GM20000 (cell line): ENCODE data around the gene PPL.

Experiments
- DNase-seq: peaks from one replicate; pipeline ENCODE4 v3.0.0; 2012; ENCODE audit warnings: low spot score
- TF ChIP-seq, protein P1 (sequence below): IDR thresholded peaks from 2 replicates; pipeline ENCODE4 v1.5.1; 2012; ENCODE audit warnings: mild to moderate bottlenecking, control low read depth; ENCODE audit errors: extremely low read depth, missing control alignments

Gene PPL, protein sequence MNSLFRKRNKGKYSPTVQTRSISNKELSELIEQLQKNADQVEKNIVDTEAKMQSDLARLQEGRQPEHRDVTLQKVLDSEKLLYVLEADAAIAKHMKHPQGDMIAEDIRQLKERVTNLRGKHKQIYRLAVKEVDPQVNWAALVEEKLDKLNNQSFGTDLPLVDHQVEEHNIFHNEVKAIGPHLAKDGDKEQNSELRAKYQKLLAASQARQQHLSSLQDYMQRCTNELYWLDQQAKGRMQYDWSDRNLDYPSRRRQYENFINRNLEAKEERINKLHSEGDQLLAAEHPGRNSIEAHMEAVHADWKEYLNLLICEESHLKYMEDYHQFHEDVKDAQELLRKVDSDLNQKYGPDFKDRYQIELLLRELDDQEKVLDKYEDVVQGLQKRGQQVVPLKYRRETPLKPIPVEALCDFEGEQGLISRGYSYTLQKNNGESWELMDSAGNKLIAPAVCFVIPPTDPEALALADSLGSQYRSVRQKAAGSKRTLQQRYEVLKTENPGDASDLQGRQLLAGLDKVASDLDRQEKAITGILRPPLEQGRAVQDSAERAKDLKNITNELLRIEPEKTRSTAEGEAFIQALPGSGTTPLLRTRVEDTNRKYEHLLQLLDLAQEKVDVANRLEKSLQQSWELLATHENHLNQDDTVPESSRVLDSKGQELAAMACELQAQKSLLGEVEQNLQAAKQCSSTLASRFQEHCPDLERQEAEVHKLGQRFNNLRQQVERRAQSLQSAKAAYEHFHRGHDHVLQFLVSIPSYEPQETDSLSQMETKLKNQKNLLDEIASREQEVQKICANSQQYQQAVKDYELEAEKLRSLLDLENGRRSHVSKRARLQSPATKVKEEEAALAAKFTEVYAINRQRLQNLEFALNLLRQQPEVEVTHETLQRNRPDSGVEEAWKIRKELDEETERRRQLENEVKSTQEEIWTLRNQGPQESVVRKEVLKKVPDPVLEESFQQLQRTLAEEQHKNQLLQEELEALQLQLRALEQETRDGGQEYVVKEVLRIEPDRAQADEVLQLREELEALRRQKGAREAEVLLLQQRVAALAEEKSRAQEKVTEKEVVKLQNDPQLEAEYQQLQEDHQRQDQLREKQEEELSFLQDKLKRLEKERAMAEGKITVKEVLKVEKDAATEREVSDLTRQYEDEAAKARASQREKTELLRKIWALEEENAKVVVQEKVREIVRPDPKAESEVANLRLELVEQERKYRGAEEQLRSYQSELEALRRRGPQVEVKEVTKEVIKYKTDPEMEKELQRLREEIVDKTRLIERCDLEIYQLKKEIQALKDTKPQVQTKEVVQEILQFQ (N-terminal part only)

DNA sequence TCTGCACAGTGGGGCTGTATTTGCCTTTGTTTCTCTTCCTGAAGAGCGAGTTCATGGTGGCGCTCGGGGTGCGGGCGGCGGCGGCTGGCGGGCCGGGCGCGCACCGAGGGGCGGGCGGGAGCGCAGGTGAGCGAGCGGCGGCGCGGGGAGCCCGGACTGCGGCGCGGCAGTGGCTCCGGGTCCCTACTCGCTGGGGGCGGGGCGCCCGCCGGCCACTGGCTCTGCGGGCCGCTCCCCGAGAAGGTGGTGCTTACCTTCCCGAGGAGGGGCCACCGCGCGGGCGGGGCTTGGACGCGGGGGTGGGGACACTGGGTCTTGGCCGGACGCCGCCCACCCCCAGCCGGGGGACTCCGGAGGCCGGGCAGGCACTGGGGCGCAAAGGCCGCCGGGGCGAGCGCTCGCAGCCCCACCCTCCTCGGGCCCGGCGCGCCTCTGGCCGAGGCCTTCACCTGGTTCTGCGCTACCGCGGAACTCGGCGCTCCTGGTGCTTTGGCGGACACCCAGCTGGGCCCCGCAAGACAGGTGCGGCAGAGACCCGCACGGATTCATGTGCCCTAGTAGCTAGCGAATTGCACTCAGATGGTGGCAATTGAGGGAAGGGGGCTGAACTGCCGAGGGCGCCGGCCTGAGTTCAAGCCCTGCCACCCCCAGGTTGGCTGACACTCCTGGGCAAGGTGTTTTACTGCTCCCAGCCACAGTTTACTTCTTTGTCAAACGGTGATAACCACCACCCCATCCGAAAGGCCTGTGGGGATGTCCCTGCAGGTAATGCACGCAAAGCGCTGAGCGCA, at the start of gene PPL:
Gene PPL (minus strand): TSS at position 158 of the 791 bp plus-strand sequence. CDS start 103 bp downstream, at position 55.
- peak; percentile 86 for DNase-seq
- TF ChIP-seq, protein P1, sequence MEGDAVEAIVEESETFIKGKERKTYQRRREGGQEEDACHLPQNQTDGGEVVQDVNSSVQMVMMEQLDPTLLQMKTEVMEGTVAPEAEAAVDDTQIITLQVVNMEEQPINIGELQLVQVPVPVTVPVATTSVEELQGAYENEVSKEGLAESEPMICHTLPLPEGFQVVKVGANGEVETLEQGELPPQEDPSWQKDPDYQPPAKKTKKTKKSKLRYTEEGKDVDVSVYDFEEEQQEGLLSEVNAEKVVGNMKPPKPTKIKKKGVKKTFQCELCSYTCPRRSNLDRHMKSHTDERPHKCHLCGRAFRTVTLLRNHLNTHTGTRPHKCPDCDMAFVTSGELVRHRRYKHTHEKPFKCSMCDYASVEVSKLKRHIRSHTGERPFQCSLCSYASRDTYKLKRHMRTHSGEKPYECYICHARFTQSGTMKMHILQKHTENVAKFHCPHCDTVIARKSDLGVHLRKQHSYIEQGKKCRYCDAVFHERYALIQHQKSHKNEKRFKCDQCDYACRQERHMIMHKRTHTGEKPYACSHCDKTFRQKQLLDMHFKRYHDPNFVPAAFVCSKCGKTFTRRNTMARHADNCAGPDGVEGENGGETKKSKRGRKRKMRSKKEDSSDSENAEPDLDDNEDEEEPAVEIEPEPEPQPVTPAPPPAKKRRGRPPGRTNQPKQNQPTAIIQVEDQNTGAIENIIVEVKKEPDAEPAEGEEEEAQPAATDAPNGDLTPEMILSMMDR: no peak

DNA sequence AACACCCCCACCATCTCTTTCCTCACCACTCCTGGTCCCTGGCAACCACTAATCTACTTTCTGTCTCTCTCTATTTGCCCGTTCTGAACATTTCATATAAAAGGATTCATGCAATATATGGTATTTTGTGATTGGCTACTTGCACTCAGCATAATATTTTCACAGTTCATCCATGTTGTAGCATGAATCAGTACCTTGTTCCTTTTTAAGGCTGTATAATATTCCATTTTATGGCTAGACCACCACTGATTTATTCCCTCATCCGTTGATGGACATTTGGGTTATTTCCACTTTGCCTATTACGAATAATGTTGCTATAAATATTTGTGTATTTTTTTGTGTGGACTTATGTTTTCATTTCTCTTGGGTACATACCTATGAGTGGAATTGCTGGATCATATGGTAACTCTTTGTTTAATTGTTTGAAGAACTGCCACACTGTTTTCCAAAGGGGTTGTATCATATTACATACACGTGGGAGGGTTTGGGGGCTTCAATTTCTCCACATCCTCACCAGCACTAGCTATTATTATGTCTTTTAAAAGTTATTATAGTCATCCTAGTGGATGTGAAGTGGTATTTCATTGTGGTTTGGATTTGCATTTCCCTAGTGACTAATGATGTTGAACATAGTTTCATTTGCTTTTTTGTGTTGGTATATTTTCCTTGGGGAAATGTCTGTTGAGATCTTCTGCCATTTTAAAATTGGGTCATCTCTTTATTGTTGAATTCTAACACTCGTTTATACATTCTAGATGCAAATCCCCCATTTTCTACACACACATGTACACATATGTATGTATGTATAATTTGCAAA, 47.4 kb upstream of the PPL start:
- DNase-seq: no peak
- TF ChIP-seq, protein P1: no peak

DNA sequence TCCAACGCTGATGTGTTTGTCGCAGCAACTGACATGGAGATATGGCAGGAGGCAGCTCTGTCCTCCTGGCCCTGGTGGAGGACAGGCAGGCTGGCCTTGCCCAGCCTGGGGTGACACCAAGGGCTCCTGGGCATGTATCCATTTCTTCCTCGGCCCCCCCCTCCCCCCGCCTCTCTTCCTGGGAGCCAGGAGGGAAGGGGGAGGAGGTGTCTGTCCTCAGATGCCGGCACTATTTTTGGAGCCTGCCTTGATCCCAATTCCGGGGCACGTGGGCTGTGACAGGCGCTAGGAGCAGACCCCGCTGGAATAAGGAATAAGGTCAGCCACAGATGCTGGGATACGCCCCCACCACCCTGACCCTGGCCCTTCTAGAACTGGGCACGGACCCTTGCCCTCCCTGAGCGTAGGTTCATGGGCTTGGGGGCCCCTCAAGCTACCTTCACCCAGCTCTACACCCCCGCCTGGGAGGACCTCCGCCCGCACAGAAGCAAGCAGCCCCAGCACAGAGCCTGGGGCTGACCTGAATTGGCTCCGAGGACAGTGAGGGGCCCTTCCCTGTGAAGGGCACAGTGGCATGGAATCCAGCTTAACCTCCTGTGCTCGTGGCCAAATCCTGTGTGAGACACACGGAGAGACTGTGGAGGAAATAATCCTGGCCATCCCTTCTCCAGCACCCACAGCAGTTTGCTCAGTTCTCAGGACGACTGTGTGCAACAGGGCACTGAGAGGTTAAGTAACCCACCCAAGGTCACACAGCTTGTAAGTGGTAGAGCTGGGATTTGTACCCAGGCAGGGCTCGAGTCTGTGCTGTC, 45.3 kb upstream of the PPL start:
- DNase-seq: no peak
- TF ChIP-seq, protein P1: no peak

DNA sequence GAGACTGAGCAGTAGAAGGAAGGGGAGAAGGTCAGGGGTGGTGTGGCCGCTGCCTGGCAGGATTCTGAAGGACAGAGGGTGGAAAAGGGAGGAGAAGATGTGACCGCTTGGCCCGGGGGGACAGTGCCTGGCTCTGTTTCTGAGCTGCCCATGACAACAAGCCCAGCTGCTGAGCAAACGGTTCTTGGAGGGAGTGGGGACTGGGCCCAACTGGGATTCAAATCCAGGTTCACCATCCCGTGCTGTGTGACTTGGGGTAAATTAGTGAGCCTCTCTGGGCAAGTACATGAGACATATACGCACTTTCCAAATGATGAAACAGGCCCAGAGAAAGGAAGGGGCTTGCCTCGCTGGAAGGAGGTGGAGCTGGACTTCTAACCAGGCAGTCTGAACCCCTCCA, 44.5 kb upstream of the PPL start:
- no peak for DNase-seq
- TF ChIP-seq, protein P1: no peak

DNA sequence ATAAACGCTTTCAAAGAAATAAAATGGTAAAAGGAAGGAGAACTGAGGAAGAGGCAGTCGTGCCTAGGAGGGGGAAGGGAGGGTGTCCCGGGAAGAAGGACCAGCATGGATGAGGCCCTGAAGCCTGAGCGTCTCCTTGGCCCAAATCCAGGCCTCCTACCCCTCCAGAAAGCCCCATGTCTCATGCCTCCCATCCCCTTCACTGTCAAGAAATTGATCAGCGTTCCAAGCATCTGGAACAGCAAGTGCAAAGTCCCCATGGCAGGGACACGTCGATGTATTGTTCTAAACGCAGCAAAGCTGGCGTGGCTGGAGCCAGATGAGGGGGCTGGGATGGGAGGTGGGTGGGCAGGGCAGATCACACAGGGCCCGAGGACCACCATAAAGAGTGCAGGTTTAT, 43.7 kb upstream of the PPL start:
- TF ChIP-seq, protein P1: no peak
- DNase-seq: no peak
